PFSK-1 (cell line): ENCODE measurements around the gene LRBA.

Experiments
- FOXP2 ChIP-seq: optimal IDR thresholded peaks from 2 replicates; pipeline ENCODE3; 2011; ENCODE audit warnings: borderline replicate concordance, control low read depth, inconsistent platforms; ENCODE audit not compliant: insufficient read depth; ENCODE audit errors: extremely low read length, extremely low read depth
- POLR2AphosphoS5 ChIP-seq: IDR thresholded peaks from 2 replicates; pipeline ENCODE4 v1.6.1; 2012; ENCODE audit warnings: low read depth, mild to moderate bottlenecking, control low read depth, low read length, moderate library complexity
- SIN3A ChIP-seq: IDR thresholded peaks from 2 replicates; pipeline ENCODE4 v1.6.1; 2012; ENCODE audit warnings: mild to moderate bottlenecking, low read length, moderate library complexity, borderline replicate concordance; ENCODE audit not compliant: insufficient read depth
- TAF1 ChIP-seq: IDR thresholded peaks from 2 replicates; pipeline ENCODE4 v1.6.1; 2012; ENCODE audit warnings: low read length, control low read depth, borderline replicate concordance; ENCODE audit not compliant: insufficient read depth
- TF ChIP-seq, protein P1 (sequence below), 2 experiments: IDR thresholded peaks; 2 replicates each; pipeline versions ENCODE4 v1.6.1 to v1.8.0; 2011 to 2012; ENCODE audit warnings: low read depth in 2 of 2, low read length in 2 of 2, control low read depth in 1 of 2, inconsistent platforms in 1 of 2, mild to moderate bottlenecking in 1 of 2, moderate library complexity in 1 of 2; ENCODE audit not compliant: insufficient read depth in 1 of 2

DNA sequence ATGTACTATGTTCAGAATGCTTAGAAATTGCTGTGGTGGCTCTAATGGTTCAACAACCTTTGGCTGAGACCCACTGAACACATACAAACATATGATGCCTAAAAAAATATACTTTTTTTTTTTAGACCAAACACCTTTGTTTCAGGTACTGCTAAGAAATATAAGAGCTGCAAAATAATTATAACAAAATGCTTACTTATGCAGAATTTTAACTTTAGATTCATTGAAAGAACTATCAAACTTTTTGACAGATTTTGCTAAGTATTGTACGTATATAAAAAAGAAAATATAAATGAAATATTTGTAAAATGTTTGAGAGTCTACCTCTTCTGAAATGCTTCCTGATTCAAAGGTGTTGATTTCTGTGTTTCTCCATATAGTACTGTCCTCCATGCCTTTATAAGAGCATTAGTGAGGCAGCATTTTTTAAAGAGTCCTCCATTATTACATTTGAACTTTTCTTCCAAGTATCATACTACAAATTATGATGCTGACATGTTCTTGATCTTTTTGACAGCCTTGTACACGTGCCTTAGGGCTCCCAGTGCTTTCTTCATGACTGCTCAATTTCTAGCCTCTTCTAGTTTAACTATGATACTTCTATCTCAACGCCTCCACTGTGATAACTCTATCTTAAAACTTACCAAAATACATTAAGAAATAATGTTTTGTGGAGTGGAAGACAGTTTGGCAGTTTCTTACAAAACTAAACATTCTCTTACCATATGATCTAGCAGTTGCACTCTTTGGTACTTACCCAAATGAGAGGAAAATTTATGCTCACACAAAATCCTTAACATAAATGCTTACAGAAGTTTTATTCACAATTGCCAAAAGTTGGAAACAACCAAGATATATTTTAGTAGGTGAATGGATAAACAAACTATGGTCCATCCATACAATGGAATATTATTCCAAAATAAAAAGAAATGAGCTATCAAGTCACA lies 645.4 kb downstream of the LRBA start:
- TF ChIP-seq SIN3A (no peak), POLR2AphosphoS5 (no peak), TAF1 (no peak), FOXP2 (no peak)
- TF ChIP-seq, protein P1, sequence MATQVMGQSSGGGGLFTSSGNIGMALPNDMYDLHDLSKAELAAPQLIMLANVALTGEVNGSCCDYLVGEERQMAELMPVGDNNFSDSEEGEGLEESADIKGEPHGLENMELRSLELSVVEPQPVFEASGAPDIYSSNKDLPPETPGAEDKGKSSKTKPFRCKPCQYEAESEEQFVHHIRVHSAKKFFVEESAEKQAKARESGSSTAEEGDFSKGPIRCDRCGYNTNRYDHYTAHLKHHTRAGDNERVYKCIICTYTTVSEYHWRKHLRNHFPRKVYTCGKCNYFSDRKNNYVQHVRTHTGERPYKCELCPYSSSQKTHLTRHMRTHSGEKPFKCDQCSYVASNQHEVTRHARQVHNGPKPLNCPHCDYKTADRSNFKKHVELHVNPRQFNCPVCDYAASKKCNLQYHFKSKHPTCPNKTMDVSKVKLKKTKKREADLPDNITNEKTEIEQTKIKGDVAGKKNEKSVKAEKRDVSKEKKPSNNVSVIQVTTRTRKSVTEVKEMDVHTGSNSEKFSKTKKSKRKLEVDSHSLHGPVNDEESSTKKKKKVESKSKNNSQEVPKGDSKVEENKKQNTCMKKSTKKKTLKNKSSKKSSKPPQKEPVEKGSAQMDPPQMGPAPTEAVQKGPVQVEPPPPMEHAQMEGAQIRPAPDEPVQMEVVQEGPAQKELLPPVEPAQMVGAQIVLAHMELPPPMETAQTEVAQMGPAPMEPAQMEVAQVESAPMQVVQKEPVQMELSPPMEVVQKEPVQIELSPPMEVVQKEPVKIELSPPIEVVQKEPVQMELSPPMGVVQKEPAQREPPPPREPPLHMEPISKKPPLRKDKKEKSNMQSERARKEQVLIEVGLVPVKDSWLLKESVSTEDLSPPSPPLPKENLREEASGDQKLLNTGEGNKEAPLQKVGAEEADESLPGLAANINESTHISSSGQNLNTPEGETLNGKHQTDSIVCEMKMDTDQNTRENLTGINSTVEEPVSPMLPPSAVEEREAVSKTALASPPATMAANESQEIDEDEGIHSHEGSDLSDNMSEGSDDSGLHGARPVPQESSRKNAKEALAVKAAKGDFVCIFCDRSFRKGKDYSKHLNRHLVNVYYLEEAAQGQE (IDR thresholded peaks at IDR 0.05; ENCODE audit: insufficient read depth in 1 of 2, low read depth in 2 of 2, low read length in 2 of 2): no peak
